ENCODE results near the gene CORO2A.

- TF ChIP-seq POLR2AphosphoS5 (IDR thresholded peaks at IDR 0.05; ENCODE audit: insufficient read depth in 1 of 2, low read depth in 1 of 2) (no peak), POLR2A (IDR thresholded peaks at IDR 0.05) (no peak), CTCF (IDR thresholded peaks at IDR 0.05) (no peak)
Measured at GRCh38 chr9:98083566-98084183, 108.8 kb downstream of the CORO2A start.

Measured in vagina (tissue), 2 donors.